HG02610 (cell line): ENCODE measurements around the gene WNT2B.

Experiments used
- ATAC-seq: cut with Tn5 transposase; IDR thresholded peaks from one replicate; pipeline ENCODE4 v1.9.1; 2021; ENCODE audit warnings: mild to moderate bottlenecking, moderate library complexity; ENCODE audit not compliant: unreplicated experiment

Gene WNT2B

DNA sequence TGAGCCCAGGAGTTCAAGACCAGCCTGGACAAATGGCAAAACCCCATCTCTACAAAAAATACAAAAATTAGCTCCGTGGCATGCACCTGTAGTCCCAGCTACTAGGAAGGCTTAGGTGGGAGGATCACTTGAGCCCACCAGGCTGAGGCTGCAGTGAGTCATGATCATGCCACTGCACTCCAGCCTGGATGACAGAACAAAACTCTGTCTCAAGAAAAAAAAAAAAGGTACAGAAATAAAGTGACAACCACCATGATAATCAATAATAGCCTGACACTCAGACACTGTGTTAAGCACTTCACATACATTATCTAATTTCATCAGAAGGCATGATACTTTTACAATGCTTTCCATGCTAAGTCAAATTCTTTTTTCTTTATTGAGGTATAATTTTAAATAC, 57.0 kb downstream of the WNT2B start:
- no peak for ATAC-seq

DNA sequence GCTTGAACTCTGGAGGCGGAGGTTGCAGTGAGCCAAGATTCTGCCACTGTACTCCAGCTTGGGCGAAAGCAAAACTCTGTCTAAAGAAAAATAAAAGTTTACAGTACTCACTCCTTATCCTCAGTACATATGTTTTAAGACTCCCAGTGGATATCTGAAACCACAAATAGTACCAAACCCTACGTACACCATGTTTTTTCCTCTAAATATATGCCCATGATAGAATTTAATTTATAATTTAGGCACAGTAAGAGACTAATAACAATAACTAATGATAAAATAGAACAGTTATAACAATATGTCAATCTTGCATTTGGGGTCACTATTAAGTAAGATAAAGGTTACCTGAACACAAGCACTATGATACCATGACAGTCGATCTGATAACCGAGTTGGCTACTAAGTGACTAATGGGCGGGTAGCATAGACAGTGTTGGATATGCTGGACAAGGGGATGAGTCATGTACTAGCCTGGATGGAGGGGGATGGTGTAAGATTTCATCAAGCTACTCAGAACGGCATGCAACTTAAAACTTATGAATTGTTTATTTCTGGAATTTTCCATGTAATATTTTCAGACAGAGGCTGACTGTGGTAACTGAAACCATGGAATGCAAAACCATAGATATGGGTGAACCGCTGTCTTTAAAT, 66.5 kb downstream of the WNT2B start:
- ATAC-seq = no peak

DNA sequence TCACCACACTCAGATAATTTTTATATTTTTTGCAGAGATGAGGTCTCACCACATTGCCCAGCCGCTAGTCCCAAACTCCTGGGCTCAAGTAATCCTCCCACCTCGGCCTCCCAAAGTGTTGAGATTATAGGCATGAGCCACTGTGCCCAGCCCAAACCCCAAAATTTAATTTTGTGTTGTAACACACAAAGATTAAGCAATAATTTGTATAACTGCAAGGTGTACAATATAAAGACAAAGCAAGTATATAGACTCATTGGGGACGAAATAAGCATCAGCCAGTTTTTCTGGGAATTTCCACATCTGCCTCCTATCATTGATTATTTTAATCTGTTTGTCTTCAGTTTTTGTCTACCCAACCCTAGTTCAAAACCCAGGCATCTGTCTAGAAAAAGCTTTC, 67.5 kb downstream of the WNT2B start:
- no peak for ATAC-seq
